Omental fat pad (tissue), 4 donors: Measurements from ENCODE around the gene DLD. TPM values are rescaled to one million over a fixed set of nuclear protein-coding genes. Genes with fewer than 3 reads are reported as not detected.

Experiments used
- ATAC-seq: fragments of 150-250 bp; one replicate; pipeline ENCODE4 v1.9.1; 2016; ENCODE audit warnings: mild to moderate bottlenecking, moderate library complexity; ENCODE audit not compliant: low FRiP score
- DNase-seq: peaks from one replicate; pipeline ENCODE4 v3.0.0-alpha.2; 2019; ENCODE audit warnings: low spot score
- total RNA-seq, 4 donors: library from RNA; depleted of rRNA; stranded (reverse); fragments of >200 nt; gene quantifications; one replicate each; pipeline ENCODE4 v1.1.0, GENCODE V29; 2016
- TF ChIP-seq, protein P1 (sequence below), 3 donors: fragments of 450-650 bp; IDR thresholded peaks; one replicate each; pipeline ENCODE4 v1.5.1; 2016 to 2017; ENCODE audit warnings: antibody characterized with exemption in 3 of 3, mild to moderate bottlenecking in 3 of 3, moderate library complexity in 2 of 3

The DLD gene
- total RNA-seq, 4 donors from 2014 or later = 46.0 to 112 (median 59.2) TPM

DNA sequence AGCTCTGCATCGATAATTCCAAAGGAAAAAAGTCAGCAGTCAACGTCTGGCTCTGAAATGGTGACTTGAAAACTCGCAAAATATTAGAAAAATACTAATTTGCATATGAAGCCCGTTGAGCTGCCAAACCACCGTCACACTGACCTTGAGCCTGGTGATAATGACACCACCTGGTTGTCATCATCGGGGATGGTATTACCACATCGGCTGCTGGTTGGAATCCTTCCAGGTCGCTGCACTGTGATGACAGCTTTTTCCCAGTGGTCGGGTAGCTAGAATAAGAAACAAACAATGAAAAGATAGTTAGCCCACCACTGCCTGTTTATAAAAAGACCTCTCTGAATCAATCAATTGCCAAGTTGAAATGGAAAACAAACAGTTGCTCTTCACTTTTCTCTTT, 70.4 kb downstream of the DLD start:
- DNase-seq (no peak), ATAC-seq (no peak)
- TF ChIP-seq, protein P1, sequence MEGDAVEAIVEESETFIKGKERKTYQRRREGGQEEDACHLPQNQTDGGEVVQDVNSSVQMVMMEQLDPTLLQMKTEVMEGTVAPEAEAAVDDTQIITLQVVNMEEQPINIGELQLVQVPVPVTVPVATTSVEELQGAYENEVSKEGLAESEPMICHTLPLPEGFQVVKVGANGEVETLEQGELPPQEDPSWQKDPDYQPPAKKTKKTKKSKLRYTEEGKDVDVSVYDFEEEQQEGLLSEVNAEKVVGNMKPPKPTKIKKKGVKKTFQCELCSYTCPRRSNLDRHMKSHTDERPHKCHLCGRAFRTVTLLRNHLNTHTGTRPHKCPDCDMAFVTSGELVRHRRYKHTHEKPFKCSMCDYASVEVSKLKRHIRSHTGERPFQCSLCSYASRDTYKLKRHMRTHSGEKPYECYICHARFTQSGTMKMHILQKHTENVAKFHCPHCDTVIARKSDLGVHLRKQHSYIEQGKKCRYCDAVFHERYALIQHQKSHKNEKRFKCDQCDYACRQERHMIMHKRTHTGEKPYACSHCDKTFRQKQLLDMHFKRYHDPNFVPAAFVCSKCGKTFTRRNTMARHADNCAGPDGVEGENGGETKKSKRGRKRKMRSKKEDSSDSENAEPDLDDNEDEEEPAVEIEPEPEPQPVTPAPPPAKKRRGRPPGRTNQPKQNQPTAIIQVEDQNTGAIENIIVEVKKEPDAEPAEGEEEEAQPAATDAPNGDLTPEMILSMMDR (IDR thresholded peaks at IDR 0.05) = no peak

DNA sequence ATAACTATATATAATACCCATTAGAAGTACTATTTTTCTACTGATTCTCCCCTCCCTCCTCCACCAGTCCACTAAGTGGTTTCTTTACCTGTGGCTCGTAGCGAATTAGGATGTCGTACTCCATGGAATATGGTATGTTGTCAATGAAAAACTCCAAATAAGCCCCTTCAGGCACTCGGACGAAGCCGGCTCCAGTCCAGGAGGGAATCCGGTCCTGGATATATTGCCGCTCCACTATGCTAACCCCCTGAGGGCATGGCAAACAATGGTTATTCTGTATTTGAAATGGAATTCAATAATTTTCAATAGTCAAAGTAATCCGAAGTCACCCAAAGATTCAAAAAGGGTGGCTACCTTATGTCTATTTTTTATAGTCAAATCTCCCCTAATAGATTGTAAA, 71.8 kb downstream of the DLD start:
- ATAC-seq (no peak), DNase-seq (no peak)
- TF ChIP-seq, protein P1 (IDR thresholded peaks at IDR 0.05) = no peak

DNA sequence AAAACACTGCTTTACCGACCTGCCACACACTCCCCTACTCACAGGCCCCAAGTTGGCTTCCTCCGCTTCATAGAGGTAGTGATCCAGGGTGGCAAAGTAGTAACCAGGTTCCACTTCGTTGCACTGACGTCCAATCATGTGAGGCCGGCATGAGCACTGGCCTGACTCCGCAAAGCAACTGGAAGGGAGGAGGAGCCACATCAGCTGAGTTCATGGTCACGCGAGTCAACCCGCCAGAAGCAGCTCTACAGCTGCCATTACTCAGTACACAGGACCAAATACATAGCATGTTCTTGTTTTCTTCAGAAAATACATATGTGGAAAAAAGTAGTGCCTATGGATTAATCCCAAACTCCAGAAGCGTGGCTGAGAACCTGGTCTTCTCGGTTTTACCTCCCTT, 73.5 kb downstream of the DLD start:
- ATAC-seq (no peak), DNase-seq (no peak)
- TF ChIP-seq, protein P1 (IDR thresholded peaks at IDR 0.05) = no peak

DNA sequence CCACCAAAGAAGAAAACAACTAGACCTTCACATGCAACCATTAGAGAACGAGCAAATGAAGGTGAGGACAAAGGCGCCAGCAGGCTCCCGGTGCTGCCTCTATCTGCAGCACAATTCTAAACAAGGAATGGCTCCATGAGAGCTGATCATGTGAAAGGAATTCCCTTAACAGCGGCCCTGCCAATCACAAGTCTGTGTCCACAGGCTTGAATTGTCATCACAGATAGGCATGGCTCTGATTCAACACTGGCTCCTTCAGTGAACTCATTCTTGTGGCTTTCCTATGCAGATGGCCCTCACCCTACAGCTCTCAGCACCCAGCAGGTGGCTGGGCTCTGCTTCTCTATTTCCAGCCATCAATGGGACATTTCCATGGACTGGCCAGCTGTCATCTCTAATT, 75.7 kb downstream of the DLD start:
- no peak for DNase-seq
- TF ChIP-seq, protein P1 (IDR thresholded peaks at IDR 0.05) = no peak
- no peak for ATAC-seq

DNA sequence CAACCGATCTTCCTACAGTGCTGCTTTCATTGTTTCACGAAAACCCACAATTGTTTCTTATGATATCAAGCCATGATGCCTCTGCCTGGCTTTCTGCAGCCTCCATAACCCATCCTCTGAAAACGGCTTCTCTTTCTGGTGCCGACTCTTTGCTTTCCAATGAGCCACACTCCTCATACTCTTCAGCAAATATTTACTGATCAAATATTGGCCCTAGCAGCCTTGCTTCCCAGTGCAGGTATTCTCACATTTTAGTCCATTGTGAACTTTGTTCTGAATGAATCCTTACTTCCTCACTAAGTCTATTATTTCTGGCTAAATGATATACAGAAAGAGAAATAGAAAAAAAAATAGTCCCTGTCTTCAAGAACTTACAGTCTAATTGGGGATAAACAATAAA, 76.4 kb downstream of the DLD start:
- no peak for DNase-seq
- no peak for ATAC-seq
- TF ChIP-seq, protein P1 (IDR thresholded peaks at IDR 0.05) = no peak

DNA sequence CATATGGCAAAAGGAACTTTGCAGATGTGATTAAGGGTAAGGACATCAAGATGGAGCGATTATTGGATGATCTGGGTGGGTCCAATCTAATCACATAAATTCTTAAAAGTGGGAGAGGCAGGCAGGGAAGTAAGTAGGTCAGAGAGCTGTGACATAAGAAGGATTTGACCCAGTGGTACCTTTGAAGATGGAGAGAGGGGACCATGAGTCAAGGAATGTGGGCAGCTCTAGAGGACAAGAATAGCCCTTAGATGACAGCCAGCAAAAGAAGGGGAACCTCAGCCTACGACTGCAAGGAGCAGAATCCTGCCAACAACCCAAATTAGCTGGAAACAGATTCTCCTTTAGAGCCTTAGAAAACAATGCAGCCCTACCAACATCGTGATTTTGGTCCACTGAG, 77.5 kb downstream of the DLD start:
- ATAC-seq (no peak), DNase-seq (no peak)
- TF ChIP-seq, protein P1 (IDR thresholded peaks at IDR 0.05) = no peak

DNA sequence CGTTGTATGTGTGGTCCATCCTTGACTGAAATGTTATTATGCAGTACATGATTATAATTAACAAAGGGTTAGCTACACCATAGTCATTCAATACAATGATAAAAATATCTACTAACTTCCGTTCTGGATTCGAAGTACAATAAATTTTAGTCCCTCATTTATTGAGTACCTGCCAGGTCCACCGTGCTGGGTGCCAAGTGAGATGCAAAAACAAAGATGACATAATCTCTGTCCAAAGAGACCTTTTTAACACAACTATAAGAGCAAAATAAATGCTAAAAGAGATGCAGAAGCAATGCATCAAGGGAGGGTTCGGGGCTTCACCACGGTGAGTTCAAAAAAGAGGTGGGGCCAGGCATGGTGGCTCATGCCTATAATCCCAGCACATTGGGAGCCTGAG, 78.9 kb downstream of the DLD start:
- ATAC-seq (no peak), DNase-seq (no peak)
- TF ChIP-seq, protein P1 (IDR thresholded peaks at IDR 0.05) = no peak

Other genes starting within 250 kb of the DLD start
- 1 to 10 TPM in 2 of 4 donors, under 1 TPM in 2; 0.65 to 2.2 (median 0.98) TPM for gene SLC26A4, start 230.4 kb upstream of the DLD start, total RNA-seq
- 10 to 100 TPM; 24.8 to 36.9 (median 30.0) TPM for gene CBLL1, start 147.0 kb upstream of the DLD start, total RNA-seq
- 1 to 10 TPM in 1 of 4 donors, not detected in 3; 1.0 TPM for gene SLC26A3, start 88.0 kb upstream of the DLD start, total RNA-seq
- gene LAMB1, start 112.0 kb downstream of the DLD start, total RNA-seq = 100 to 1,000 TPM; 406 to 668 (median 535) TPM
- gene LAMB4, start 239.2 kb downstream of the DLD start, total RNA-seq = 1 to 10 TPM in 1 of 4 donors, under 1 TPM in 1, not detected in 2; 0.60 to 3.0 TPM